ENCODE measurements around the gene ZNF697.

ZNF697 gene

GRCh38 chr1:119660253-119661083, 12.4 kb upstream of the ZNF697 start:
- no peak for DNase-seq

- DNase-seq = no peak
Measured at GRCh38 chr1:119659628-119660027, 11.6 kb upstream of the ZNF697 start.

GRCh38 chr1:119656410-119656955, 8.4 kb upstream of the ZNF697 start:
- no peak for DNase-seq

- DNase-seq = no peak
Measured at GRCh38 chr1:119655154-119655553, 7.1 kb upstream of the ZNF697 start.

- no peak for DNase-seq
Measured at GRCh38 chr1:119653839-119654170, 5.7 kb upstream of the ZNF697 start.

GRCh38 chr1:119653135-119653838, 5.2 kb upstream of the ZNF697 start:
- DNase-seq = no peak

- no peak for DNase-seq
Measured at GRCh38 chr1:119652587-119652986, 4.5 kb upstream of the ZNF697 start.

GRCh38 chr1:119651641-119652040, 3.6 kb upstream of the ZNF697 start:
- DNase-seq = no peak

- no peak for DNase-seq
Measured at GRCh38 chr1:119651133-119651532, 3.1 kb upstream of the ZNF697 start.

- no peak for DNase-seq
Measured at GRCh38 chr1:119648620-119649004, 546 bp upstream of the ZNF697 start.

GRCh38 chr1:119647228-119647733, 785 bp downstream of the ZNF697 start:
- DNase-seq = no peak

- no peak for DNase-seq
Measured at GRCh38 chr1:119646521-119647227, 1.4 kb downstream of the ZNF697 start.

GRCh38 chr1:119639109-119639508, 9.0 kb downstream of the ZNF697 start:
- no peak for DNase-seq

- DNase-seq = no peak
Measured at GRCh38 chr1:119637710-119638109, 10.4 kb downstream of the ZNF697 start.

GRCh38 chr1:119636491-119637089, 11.5 kb downstream of the ZNF697 start:
- no peak for DNase-seq

GRCh38 chr1:119635811-119636390, 12.2 kb downstream of the ZNF697 start:
- no peak for DNase-seq

GRCh38 chr1:119634016-119634415, 14.1 kb downstream of the ZNF697 start:
- no peak for DNase-seq

GRCh38 chr1:119633575-119633974, 14.5 kb downstream of the ZNF697 start:
- DNase-seq = no peak

- DNase-seq = no peak
Measured at GRCh38 chr1:119632841-119633240, 15.2 kb downstream of the ZNF697 start.

- DNase-seq = no peak
Measured at GRCh38 chr1:119632103-119632490, 16.0 kb downstream of the ZNF697 start.

GRCh38 chr1:119631433-119632102, 16.5 kb downstream of the ZNF697 start:
- DNase-seq = peak; percentile 23

- DNase-seq = no peak
Measured at GRCh38 chr1:119631086-119631432, 17.0 kb downstream of the ZNF697 start.

Data from NCI-H2107 (cell line).